Measurements from ENCODE around the gene GIMAP6.
"Not testable (repeated sequence)": the region's sequence is repeated elsewhere in the genome, so short reads cannot be mapped to it uniquely, and the experiment has no call there.

- TF ChIP-seq, protein P1, sequence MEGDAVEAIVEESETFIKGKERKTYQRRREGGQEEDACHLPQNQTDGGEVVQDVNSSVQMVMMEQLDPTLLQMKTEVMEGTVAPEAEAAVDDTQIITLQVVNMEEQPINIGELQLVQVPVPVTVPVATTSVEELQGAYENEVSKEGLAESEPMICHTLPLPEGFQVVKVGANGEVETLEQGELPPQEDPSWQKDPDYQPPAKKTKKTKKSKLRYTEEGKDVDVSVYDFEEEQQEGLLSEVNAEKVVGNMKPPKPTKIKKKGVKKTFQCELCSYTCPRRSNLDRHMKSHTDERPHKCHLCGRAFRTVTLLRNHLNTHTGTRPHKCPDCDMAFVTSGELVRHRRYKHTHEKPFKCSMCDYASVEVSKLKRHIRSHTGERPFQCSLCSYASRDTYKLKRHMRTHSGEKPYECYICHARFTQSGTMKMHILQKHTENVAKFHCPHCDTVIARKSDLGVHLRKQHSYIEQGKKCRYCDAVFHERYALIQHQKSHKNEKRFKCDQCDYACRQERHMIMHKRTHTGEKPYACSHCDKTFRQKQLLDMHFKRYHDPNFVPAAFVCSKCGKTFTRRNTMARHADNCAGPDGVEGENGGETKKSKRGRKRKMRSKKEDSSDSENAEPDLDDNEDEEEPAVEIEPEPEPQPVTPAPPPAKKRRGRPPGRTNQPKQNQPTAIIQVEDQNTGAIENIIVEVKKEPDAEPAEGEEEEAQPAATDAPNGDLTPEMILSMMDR (IDR thresholded peaks at IDR 0.05) = not testable (repeated sequence)
- not testable (repeated sequence) for TF ChIP-seq POLR2AphosphoS5, POLR2A (IDR thresholded peaks at IDR 0.05)
Measured at GRCh38 chr7:150614426-150614825, 17.8 kb downstream of the GIMAP6 start.

All from prostate gland (tissue), 2 donors.